NCI-H1417 treated with DMSO at 0.1 percent for 48 hours (cell line): Measurements from ENCODE around the gene CDKN1C.
"Not testable (repeated sequence)": the region's sequence is repeated elsewhere in the genome, so short reads cannot be mapped to it uniquely, and the experiment has no call there.

Source experiments
- DNase-seq: peaks from one replicate; lab custom pipeline; 2025; lab: John Stamatoyannopoulos, UW

The CDKN1C gene

DNA sequence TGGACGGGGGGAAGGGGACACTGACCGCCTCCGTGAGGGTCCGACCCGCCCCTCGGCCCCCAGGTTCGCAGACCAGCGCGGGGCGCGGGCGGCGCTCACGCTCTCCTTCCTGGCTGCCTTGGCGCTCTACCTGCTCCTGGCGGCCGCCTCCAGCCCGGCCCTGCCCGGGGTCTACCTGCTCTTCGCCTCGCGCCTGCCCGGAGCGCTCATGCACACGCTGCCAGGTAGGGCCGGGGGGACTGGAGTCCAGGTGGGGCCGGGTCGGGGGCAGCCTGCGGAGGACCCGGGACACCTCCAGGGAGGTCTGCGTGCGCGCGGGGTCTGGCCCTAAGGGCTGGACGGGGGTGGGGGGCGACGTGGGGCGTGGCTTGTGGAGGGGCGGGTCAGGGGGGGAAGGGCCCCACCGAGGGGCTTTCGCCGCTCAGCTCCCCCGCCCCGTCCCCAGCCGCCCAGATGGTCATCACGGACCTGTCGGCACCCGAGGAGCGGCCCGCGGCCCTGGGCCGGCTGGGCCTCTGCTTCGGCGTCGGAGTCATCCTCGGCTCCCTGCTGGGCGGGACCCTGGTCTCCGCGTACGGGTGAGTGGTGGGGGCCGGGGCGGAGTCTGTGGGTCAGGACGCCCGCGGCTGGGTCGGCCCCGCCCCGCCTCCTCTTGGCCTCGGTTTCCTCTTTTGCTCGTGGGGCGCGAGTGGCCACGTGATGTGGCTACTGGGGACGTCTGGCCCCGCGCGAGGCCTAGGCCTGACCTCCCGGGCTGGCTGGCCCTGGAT is 23.7 kb upstream of the CDKN1C start:
- no peak for DNase-seq

DNA sequence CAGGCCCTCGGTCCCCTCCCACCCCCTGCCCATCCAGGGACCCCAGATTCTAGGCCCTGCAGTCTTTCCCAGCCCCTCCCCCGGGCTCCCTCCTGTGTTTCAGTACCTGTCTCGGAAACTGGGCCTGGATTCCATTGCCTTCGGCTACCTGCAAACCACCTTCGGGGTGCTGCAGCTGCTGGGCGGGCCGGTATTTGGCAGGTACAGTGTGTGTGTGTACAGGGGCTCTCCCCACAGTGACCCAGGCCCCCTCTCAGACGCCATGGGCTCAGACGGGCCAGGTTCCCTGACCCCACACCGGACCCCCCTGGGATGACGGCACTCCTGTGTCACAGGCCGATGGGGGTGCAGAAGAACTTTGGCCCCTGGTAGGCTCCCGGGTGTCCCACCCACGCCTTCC is 22.6 kb upstream of the CDKN1C start:
- no peak for DNase-seq

DNA sequence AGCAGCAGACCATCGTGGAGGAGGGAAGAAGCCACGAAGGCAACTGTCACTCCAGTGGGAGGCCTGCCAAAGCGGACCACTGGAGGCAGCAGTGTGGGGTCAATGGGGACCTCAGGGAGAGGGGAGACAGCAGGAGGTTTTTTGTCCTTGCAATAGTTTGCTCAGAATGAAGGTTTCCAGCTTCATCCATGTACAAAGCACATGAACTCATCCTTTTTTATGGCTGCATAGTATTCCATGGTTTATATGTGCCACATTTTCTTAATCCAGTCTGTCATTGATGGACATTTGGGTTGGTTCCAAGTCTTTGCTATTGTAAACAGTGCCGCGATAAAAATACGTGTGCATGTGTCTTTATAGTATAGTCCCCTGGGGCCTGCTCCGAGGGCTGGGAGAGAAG is 19.7 kb upstream of the CDKN1C start:
- not testable (repeated sequence) for DNase-seq

DNA sequence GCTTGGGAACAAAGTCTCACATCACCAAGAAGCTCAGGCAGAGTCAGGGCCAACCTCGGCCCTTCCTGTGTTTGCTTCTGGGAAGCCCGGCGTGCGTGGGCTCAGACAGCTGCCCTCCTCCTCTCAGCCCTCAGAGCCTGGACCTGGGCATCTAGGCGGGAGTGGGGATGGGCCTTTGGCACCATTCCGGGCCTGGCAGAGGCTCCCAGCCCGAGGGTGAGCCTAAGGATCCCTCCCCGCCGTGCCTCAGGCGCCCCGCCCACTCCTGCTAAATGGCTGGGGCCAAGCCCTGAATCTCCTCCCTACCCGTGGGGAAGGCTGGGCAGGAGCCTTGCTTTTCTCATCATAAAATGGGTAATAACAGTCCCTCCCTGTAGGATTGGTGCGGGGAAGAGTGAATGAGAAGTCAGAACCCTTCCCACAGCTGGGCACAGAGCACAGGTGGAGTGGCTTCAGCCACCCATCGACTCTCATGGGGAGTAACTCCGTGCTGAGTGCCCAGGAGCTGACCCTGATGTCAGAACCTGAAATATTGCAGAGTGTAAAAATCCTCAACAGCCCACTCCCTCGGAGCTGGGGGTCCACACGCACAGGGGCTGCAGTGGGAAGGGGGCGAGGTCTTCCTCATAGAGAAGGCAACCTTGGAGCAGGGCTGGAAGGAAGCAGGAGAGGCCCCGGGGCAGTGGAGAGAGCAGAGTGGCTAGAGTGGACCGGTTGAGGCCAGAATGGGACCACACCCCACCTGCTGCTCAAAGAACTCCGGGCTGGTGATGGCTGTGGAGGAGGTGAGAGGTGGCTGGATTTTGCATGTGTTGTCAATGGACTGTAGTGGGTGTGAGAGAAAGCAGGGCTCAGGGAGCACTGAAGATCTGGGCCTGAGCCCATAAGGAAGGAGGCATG is 18.8 kb upstream of the CDKN1C start:
- no peak for DNase-seq

DNA sequence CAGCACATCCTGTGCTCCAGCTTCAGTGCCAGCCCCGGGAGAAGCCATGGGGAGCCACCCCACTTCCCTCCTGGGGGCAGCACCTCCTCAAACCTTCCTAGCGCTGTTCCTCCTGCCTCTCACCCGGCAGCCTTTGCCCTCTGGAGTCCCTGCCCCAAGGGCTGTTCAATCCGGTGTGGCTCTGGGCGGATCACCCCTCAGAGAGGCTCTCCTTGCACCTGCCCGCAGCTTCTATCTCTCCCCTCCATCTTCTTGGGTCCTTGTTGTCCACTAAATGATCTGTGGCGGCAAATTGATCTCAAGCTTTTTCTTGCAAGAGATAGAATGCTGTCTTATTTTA is 18.1 kb upstream of the CDKN1C start:
- no peak for DNase-seq

DNA sequence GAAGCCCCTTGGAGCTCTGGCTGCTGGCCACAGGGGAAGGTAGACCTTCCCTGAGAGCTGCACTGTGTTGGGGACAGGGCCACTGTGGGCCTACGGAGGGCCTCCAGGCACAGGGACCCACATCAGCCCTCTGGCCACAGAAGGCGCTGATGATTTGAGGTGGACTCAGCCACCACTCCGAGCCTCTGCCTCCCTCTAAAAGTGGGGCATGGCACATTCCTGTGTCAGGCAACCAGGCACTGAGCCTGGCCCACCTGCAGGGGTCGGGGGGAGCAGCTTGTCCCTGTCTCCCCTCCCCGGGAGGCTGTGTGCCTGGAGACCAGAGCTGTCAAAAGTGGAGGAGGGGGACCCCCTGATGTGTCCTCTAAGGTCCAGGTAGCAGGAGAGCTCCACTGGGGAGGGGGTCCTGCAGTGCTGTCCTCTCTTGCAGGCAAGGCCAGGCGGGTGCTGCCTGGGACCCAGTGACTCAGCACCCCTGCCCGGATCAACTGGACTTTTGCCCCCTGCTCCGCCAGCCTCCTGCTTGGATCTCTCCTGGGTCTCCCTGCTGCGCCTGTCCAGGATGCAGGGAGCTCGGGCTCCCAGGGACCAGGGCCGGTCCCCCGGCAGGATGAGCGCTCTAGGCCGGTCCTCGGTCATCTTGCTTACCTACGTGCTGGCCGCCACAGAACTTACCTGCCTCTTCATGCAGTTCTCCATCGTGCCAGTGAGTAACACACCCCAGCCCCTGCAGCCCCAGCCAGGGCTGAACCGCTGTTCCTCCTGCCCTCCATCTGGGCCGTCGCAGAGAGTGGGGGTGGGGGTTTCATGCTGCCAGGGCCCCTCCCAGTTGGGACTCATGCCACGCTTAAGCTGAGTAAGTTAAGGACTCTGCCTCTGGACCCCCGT is 17.5 kb upstream of the CDKN1C start:
- DNase-seq: no peak

DNA sequence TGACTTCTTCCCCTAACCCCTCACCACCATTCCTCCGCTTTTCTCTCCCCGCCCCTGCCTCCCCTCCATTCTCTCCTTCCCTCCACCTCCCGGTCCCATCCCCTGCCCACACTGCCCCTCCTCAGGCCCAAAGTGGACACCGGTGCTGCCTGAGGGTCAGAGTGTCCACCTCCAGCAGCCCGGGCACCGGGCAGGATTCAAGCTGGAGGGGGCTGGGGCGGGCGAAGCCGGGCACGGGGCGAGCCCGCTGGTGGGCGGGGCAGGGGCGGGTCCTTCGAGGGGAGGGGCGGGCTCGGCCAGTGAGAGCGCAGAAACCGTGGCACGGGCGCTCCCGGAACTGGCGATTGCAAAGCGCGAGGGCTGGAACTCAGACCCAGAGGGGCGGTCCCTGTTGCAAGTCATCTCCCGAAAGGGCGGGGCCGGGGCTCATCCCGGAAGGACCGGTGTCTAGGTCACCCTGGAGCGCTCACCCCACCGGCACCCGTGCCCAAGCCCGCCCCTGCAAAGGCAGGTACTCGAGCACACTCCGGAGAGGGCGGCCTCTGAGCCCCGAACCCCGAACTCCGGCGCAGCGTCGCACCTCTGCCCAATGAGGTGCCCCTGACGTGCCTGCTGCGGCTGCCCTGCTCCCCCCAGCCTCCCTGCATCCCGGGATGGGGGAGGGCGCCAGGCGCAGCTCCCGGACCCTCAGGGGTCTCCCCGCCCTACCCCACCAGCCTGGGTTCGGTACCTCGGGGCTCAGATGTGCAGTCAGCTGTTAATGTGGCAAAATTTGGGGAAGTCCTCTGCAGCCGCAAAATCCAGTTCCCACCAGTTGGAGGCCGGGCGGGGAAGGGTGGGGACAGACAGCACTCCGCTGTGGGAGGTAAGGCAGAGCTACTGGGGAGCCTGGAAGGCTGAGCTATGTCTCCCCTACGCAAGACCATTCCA is 16.5 kb upstream of the CDKN1C start:
- peak; percentile 45 for DNase-seq

DNA sequence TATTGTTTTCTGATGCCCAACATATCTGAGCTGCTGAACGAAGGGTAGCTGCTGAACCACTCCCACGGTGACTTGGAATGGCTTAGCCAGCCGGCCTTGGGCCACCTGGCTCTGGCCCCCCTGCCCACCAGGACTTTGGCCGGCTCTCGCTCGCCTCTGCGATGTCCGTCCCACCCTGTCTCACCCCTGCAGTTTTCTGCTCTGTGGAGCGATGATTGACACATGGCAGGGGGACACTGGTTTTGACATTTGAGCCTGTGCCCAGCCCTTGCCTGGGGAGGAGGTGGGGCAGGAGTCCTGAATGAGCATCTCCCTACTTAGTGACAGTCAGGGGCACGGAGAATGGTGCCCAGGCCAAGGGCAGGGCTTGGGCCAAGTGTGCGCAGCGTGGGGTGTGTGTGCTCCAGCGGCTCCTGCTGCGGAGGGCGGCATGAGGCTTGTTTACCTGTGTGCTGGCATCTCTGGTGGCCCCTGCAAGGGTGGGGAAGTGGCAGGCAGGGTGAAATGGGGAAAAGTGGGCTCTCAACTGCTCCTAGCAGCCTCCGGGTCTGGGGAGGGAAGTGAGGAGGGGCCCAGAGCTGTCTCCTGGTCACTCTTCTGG is 15.7 kb upstream of the CDKN1C start:
- DNase-seq: no peak

DNA sequence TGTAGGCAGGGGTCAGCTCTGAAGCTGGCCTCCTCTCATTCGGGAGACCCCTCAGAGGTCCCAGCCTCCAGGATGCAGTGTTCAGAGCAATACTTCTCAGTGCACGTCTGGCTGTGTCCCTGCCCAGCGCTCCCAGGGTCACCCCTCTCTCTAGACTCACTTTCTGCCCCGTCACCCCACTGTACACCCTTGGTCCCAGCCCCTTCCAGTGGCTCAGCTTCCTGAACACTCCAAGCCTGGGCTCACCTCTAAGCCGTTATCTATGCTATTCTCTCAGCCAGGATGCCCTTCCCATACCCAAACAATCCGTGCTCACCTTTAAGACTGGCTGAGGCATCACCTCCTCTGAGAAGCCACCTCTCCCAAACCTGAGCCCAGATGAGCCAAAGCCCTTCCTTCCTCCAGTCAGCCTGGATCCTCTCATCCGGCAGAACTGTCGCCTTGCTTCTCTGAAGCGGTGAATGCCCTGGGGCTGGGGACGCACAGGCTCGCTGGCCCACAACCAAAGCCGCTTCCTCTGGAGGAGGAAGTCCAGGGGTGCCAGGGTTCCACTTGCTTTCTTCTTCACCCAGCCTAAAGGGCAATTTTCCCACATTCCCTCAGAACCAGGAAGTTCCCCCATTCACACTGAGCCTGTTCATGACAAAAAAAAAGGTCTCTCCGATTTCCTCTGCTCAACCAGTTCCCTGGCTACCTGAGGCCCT is 13.7 kb upstream of the CDKN1C start:
- DNase-seq: no peak

DNA sequence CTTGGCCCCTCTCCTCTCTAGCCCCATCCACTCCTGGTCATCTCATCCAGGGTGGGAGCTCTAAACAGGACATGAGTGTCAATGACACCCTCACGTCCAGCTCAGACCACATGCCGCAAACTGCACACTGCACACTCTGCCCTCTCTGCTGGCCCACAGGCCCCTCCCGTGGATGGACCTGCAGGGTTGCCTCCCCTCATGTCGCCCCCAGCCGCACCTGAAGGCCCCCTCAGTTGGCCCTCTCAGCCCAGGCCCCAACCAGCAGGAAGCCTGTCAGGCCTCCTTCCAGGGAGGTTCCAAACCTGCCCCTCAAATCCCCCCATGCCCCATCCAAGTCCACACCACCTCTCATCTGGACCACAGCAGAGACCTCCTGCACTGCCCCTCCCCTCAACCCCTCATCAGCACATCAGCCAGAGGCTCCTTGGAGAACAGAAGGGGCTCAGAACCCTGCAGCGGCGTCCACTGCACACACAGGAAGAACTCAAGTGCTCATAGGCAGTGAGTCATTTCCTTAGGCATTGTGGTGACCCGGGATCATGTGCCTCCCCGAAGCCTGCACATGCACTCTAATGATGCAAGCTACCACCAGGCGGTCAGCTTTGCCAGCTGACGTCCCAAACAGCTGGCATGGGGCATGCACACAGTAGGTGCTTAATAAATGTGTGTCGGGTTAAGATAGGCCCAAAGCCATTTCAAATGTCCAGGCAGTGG is 12.9 kb upstream of the CDKN1C start:
- no peak for DNase-seq

DNA sequence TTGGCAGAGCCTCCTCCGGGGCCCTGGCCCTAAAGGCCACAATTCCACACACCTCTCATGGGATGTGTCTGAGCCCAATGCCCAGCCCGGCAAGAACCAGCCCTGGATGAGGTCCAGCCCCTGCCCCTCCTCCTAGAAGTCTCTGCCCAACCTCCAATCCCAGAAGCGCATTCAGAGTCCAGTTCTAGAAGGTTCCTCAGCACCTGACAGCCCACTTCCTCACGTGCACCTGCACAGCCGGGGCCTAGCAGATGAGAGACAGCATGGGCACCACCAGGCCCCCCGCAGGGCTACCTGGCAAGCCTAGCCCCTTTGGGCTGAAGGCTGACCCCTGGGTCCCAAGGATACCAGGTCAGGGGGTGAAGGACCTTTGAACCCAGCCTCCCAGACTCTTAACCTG is 11.5 kb upstream of the CDKN1C start:
- DNase-seq: no peak

DNA sequence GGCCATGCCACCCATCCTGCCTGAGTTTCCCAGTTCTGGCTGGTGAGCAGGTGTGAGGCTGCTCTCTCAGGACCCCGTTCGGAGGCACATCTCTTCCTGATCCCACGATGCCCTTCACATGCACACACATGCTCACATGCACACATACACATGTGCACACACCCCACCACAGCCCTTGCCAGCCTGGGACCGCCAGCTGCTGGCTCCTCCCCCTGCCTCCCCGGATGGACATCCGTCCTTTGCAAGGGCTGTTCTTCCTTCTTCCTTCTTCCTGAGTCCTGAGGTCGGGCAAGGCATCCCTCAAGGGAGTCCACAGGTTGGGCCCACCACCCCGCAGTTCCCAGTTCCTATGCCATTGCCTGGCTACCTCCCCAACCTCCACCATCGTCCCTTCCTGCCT is 10.5 kb upstream of the CDKN1C start:
- DNase-seq: no peak

DNA sequence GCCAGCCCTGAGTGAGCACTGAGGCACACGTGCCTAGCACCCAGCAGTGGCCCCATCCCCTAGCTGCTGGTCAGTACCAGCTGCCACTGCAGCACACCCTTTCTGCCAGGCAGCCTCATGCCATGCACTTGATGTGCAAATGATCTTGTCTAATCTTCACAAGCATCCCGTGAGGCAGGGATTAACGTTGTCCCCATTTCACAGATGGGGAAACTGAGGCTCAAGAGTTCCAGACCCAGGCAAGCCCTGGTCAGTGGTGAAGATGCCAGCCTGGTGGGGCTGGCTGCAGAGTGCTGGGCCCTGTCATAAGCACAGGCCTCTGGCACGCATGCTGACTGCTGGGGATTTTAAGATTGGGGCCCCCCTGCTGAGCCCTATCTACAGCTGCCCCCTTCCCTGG is 8.4 kb upstream of the CDKN1C start:
- DNase-seq: no peak

DNA sequence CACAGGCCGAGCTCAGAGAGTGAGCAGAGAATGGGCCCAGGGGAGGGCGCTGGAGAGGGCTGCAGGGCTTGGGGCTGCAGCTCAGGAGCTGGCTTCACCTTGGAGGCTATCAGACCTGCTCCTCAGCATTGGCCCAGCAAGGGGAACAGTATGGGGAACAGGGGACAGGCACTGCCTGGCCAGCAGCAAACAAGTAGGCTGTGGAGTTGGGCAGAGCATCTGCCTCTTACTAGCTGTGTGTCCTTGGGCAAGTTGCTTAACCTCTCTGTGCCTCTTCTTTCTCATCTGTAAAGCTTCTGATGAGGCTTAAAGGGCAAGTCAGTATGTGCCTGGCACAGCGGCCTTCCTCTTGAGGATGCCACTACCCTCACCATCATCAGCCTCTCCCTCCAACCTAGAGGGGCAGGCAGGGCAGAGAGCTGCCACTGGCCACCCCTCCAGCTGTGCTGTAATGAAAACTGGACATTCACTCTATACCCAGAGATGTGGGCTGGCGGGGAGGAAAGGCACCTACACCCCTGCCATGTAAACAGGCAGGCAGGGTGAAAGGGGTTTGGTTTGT is 7.5 kb upstream of the CDKN1C start:
- no peak for DNase-seq

DNA sequence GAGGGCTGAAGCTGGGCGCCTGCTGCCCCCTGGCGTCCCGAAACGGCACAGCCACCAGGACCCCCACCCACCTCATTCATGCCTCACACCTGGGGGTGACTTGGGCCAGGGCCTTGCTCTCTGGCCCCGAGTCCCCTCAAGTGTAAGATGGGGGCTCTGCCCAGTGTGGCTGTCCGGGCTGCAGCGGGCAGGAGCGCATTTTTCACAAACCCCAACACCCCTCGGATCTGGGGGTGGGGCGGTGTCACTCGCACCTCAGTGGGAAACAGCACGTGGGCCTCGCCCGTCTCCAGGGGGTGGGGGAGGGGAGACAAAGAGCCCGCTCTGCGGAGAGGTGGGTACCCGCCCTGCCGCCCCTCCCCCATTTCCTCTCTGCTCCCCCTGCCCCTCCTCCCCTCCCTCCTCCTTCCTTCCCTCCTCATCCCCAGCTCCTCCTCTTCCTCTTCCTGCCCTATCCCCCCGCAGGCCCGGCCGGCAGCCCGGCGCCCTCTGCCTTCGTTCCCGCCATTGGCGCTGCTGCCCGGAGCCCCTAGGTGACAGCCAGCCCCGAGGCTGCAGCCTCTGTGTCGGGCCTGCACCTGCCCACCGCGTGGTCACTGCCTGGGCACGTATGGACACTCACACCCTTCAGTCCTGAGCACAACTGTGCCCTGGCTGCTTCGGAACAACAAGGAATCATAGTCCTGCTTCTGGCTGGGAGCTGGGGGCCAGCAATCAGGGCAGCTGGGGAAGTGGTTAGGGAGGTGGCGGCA is 6.8 kb upstream of the CDKN1C start:
- peak; percentile 21 for DNase-seq

DNA sequence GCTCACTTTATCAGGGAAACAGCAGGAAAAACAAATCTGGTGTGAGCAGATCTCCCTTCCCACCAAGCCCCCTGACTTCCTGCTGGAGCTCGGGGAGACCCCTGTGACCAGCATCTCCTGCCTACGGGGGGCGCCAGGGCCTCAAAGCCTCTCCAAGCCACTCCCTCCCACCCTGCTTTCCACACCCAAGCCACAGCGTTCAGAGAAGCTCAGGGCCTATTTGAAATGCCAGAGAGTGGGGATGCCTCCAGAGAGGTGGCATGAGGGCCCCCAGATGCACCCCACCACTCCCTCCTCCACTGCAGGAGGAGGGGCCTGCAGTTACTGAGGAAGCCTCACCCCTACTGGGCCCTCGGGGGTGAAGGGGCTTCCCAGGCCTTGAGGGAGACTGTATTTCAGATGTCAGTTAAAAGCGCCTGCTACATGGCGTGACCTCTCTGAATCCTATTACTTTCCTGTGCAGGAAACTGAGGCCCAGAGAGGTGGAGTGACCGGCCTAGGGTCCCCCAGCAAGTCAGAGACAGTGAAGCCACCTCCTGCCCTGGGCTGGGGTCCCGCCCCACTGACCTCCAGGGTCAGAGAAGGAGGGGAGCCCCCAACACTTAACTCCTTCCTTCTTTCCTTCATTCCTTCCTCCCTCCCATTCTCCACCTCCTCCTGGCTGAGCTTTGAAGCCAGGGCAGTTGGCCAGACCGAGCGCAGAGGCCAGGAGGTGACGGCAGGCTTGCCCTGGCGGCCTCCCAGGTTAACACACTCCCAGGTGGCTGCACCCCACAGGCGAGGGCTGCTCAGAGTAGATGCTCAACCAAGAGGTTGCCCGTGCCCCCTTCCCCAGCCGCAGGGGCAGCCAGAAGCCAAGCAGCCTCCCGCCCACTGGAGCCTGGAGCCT is 6.0 kb upstream of the CDKN1C start:
- no peak for DNase-seq

DNA sequence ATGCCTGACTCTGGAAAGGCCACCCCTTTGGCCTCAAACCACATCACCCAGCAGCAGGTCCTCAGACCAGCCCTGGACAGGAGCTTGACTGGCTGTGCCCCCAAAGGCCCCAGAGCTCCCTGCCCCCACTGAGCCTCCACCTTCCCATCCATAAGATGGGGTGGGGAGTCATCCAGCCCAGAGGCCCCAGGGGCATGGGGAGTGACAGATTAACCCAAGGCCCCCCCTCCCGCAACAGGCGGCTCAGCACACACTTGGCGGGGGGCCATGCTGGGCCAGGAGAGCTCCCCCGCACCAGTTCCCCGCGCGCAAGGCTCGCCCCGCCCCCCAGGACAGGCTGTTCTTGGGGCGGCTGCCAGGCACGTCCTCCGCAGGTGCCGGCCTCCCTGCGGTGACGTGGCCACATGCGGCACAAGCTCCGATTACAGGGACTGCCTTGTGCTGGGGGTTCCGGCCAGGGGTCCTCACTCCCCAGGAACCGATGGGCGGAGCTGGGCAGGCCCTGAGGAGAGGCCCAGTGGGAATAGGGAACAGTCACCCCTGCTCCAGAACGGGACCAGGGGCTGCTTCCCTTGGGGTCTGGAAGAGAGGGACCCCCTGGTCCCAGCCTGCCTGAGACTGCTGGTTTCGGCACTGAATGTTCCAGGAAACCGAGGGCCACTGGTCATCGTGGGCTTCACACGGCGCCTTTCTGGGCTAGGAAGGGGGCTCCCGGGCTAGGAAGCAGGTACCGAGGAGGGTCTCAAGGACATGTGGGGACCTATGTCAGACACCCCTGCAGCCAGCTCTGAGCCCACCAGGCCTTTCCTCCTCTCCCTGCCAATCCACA is 5.1 kb upstream of the CDKN1C start:
- DNase-seq: no peak
